GM18873 (cell line): ENCODE data around the gene MDH1B.
A peak's percentile ranks its signal among the peaks of the same experiment; 100 is the strongest.
"Not testable (repeated sequence)": the region's sequence is repeated elsewhere in the genome, so short reads cannot be mapped to it uniquely, and the experiment has no call there.

Source experiments
- ATAC-seq: cut with Tn5 transposase; IDR thresholded peaks from one replicate; pipeline ENCODE4 v1.9.1; 2021; ENCODE audit warnings: mild to moderate bottlenecking, moderate library complexity, moderate number of reproducible peaks; ENCODE audit not compliant: unreplicated experiment, low FRiP score

MDH1B gene

DNA sequence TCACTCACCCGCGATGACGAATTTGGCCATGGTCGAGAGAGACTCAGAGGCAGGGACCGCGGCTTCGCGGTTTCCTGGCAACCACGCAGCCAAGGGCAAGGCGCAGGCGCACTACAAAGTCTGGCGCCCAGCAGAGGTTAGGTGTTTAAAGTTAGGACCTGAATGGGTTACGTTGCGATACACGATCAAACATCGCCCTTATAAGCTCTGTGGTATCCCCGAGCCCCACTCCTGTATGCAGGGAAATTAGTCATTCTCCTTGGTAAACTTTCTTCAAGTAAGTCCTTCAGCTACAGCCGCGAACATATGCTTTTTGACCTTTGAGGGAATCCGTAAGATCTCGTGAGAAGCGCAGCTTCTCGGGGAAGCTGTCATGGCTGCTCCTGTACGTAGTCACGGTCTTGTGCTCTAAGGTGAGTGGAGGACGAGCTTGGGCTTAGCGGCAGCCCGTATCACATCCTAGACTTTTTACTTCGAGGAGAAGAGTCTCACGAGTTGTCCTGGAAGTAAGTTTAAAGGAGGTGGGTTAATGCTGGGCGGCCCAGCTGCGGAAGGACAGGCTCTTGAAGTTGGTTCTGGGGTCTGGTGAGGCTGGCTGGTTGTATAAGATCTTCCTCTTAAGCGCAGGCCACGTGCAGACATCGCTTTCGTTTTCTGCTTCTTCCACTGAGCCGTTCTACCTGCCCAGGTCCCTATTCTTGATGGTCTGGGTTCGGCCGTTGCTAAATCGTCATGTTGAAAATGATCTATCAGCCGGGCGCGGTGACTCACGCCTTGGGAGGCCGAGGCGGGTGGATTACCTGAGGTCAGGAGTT is at the start of gene MDH1B, which contains the start of gene FASTKD2:
MDH1B (minus strand) TSS at position 87 of the 815 bp plus-strand sequence; CDS start at position 30, 57 bp downstream.
FASTKD2 (plus strand) TSS at position 365 of the 815 bp plus-strand sequence. CDS start 1,088 bp downstream, outside the sequence.
- ATAC-seq: peak; percentile 93

- ATAC-seq: no peak
These were observed 49.4 kb upstream of the MDH1B start for GRCh38 chr2:206814498-206814897.

GRCh38 chr2:206812471-206812870 is 47.3 kb upstream of the MDH1B start:
- ATAC-seq: not testable (repeated sequence)

GRCh38 chr2:206807624-206808023 is 42.5 kb upstream of the MDH1B start:
- not testable (repeated sequence) for ATAC-seq

- ATAC-seq: no peak
These were observed 40.9 kb upstream of the MDH1B start for GRCh38 chr2:206805887-206806607.

GRCh38 chr2:206804326-206804725 is 39.2 kb upstream of the MDH1B start:
- no peak for ATAC-seq

DNA sequence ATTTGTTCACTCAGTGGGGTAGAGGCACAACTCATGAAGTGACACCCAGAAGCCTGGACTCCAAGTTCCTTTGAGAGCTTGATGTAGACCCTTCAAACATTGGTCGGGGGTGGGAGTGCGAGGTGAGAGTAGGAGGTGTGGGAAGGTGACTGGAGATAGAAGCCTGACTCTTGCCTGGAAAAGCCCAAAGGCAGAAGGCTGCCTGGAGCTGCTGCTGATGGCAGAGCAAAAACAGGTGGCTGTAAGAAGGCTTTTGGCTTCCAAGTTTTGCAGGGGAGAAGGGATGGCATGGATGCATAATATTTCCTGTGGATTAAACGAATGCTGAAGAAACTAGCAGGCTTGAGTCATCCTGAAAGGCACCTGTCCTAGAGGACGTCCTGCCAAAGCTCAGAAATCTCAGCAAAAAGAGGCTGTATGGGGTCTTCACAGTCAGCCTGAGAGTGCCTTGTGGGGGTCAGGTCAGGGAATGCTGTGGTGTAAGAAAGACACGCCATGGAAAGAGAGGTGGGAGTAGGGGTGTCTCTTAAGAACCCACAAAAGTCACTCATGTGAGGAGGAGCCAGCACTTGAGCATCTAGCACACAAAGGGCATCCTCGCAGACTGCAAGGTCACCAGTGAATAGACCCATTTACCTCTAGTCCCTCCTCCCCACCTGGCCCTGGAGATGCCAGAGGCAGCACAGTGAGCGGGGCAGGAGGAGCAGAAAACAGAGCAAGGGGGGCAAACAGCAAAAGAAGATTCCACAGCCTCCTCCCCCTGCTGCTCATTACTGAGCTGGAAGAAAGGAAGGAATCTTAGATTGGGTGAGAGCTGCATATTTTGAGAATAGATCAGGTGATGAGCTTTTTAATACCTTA is 37.8 kb upstream of the MDH1B start:
- no peak for ATAC-seq

GRCh38 chr2:206801418-206802189 is 36.5 kb upstream of the MDH1B start:
- no peak for ATAC-seq

- no peak for ATAC-seq
These were observed 35.6 kb upstream of the MDH1B start for GRCh38 chr2:206800506-206801417.

DNA sequence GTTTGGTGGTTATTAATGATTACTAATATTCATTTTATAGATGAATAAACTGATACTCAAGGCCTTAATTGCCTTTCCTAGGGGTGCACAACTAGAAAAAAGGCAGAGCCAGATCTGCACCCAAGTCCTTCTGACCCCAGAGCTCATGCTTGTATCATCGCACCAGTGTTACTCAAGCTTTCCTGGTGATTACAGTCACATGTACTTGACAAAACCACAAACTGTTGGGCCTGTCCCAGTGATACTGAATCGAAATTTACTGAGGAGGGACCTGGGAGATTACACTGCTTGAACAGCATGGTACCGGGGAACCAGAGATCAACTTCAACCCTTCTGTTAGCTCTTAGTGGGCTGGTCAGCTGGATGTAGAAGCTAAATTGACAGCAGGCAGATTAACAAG is 34.0 kb upstream of the MDH1B start:
- no peak for ATAC-seq

GRCh38 chr2:206798000-206798399 is 32.9 kb upstream of the MDH1B start:
- peak; percentile 66 for ATAC-seq

GRCh38 chr2:206797376-206797775 is 32.2 kb upstream of the MDH1B start:
- no peak for ATAC-seq

DNA sequence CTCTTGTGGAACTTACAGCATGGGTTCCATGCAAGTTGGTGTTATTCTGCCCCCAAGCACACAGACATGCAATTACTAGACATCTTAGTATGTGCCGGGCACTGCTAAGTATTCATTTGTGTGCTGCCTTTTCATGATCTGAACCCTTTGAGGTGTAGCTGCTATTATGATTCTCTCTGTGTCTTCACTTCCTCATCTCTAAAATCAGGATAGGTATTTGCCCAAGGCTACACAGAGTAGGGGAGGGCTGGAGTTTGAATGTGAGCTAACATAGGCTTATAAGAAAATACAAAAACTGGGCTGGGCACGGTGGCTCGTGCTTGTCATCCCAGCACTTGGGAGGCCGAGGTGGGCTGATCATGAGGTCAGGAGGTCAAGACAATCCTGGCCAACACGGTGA is 27.5 kb upstream of the MDH1B start:
- ATAC-seq: no peak

DNA sequence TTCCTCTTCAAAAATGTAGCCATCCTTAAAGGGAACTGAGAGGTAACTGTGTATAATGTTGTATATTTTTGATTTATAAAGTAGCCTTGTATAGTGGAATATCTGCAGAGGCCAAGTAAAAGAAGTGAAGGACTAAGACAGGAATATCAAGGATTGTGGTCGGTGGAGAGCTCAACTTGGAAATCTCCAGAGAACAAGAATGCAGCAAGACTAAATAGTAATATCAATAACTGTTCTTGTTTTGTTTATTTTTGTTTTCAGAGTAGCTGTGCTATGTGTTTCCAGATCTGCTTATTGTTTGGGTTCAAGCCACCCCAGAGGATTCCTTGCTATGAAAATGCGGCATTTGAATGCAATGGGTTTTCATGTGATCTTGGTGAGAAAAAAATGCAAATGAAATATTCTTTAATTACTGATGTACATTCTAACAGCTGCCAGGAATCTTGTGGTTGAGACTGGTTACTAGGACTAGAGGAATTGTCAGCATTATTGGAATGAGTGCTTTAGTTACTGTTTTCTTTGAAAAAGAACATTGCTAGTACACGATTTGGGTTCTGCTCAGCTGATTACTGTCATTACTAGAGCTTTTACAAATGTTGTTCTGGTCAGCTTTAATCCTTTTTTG is 25.3 kb upstream of the MDH1B start:
- no peak for ATAC-seq

DNA sequence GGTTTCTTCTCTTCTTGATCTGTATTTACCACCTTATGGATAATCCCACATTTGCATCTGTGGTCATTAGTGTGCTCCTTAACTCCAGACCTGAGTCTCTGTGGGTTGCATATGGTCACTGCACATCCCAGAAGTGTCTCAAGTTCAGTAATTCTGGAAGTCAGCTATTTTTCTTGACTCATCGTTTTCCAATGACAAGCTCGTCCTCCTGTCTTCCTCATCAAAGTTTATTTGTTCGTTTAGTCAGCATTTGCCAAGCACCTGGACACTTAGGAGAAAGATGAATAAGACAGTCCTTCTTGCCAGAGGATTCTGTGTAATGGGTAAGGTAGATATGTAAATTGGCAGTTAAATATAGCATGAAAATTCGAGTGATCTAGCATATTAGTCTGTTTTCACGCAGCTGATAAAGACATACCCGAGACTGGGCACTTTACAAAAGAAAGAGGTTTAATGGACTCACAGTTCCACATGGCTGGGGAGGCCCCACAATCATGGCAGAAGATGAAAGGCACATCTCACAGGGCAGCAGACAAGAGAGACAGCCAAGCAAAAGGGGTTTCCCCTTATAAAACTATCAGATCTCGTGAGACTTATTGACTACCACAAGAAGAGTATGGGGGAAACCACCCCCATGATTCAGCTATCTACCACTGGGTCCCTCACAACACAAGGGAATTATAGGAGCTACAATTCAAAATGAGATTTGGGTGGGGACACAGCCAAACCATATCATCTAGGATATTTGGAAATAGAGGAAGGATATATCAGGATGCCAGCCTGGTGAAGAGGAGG is 19.6 kb upstream of the MDH1B start:
- ATAC-seq: no peak

DNA sequence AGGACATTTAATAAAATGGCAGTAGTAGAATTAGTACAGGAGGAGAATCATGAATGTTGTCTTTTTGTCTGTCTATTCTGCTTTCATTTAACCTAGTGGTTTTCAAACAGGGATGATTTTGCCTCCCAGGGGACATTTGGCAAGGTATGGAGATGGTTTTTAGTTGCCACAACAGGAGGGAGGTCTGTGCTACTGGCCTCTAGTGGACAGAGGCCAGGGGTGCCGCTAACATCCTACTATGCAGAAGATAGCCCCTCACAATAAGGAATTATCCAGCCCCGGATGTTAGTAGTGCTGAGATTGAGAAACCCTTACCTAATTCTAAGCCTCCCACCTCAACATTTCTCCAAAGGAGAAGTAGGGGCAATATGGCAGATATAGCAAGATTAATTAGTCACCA is 18.6 kb upstream of the MDH1B start:
- ATAC-seq: no peak

GRCh38 chr2:206780671-206781070 is 15.5 kb upstream of the MDH1B start:
- no peak for ATAC-seq

DNA sequence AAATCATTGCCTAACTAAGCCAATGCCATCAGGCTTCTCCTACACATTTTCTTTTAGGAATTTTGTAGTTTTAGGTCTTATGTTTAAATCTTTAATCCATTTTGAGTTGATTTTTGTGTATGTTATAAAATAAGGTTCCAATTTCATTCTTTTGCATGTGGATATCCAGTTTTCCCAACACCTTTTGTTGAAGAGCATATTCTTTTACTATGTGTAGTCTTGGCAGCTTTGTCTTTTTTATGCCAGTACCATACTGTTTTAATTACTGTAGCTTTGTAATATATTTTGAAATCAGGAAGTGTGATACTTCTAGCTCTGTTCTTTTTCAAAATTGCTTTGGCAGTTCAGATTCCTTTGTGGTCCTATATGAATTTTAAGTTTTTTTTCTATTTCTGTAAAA is 11.3 kb upstream of the MDH1B start:
- ATAC-seq: no peak
